Measurements from ENCODE around the gene CRYBG2.

DNA sequence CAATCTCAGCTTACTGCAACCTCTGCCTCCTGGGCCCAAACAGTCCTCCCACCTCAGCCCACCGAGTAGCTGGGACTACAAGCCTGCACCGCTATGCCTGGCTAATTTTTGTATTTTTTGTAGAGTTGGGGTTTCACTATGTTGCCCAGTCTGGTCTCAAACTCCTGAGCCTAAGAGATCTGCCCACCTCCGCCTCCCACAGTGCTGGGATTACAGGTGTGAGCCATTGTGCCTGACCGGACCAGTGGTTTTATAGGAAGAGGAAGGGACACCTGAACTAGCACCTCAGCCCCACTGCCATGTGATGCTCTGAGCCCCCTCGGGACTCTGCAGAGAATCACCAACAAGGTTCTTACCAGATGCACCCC is 4.1 kb downstream of the CRYBG2 start:
- TF ChIP-seq, protein P1, sequence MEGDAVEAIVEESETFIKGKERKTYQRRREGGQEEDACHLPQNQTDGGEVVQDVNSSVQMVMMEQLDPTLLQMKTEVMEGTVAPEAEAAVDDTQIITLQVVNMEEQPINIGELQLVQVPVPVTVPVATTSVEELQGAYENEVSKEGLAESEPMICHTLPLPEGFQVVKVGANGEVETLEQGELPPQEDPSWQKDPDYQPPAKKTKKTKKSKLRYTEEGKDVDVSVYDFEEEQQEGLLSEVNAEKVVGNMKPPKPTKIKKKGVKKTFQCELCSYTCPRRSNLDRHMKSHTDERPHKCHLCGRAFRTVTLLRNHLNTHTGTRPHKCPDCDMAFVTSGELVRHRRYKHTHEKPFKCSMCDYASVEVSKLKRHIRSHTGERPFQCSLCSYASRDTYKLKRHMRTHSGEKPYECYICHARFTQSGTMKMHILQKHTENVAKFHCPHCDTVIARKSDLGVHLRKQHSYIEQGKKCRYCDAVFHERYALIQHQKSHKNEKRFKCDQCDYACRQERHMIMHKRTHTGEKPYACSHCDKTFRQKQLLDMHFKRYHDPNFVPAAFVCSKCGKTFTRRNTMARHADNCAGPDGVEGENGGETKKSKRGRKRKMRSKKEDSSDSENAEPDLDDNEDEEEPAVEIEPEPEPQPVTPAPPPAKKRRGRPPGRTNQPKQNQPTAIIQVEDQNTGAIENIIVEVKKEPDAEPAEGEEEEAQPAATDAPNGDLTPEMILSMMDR (IDR thresholded peaks at IDR 0.05) = no peak
- no peak for TF ChIP-seq EZH2 (IDR thresholded peaks at IDR 0.05)

Measured in neural progenitor cell (in vitro differentiated cells).